T-cell (primary cell): ENCODE data around the gene ZBTB40. TPM values are rescaled to one million over a fixed set of nuclear protein-coding genes. Genes with fewer than 3 reads are reported as not detected.

Experiments
- ATAC-seq, 4 experiments: fragments of 200-7000 bp in 3 of 4; fragments of 150-1000 bp in 1 of 4; cut with Tn5 transposase; replicated peaks in 1 of 4; 1 replicate in 3 of 4; 2 replicates in 1 of 4; pipeline ENCODE4 v1.10.0; 2021; ENCODE audit warnings: moderate library complexity in 3 of 4, mild to moderate bottlenecking in 2 of 4, moderate number of reproducible peaks in 1 of 4
- CTCF ChIA-PET, 2 donors: fragments of 300-600 bp; sonication (Branson Sonifier 250); formaldehyde crosslinking; loops; one replicate each; lab custom pipeline; 2022; ENCODE audit warnings: antibody characterized with exemption in 2 of 2; lab: Charles Lee
- POLR2A ChIA-PET, 2 donors: fragments of 300-600 bp; sonication (Branson Sonifier 250); formaldehyde crosslinking; loops; one replicate each; lab custom pipeline; 2022; ENCODE audit warnings: antibody characterized with exemption in 2 of 2; lab: Charles Lee
- DNase-seq, 35 experiments: peaks; one replicate each; pipeline versions ENCODE4 v3.0.0 to v3.0.0-alpha.2; 2013 to 2023
- H3K27ac ChIP-seq: one replicate; pipeline ENCODE4 v1.5.1; 2013; ENCODE audit warnings: low read length
- H3K27me3 ChIP-seq, 2 experiments: replicated peaks in 1 of 2; 1 replicate in 1 of 2; 2 replicates in 1 of 2; pipeline versions ENCODE4 v1.6.1 to v1.7.0; 2013; ENCODE audit warnings: low read length in 1 of 2, mixed read lengths in 1 of 2; ENCODE audit not compliant: control insufficient read depth in 2 of 2, insufficient read depth in 2 of 2; ENCODE audit errors: extremely low read depth in 1 of 2
- H3K36me3 ChIP-seq, 2 donors: 1 replicate in 1 of 2; 2 replicates in 1 of 2; pipeline versions ENCODE4 v1.6.1 to v1.7.0; 2013; ENCODE audit warnings: low read length in 1 of 2; ENCODE audit not compliant: control insufficient read depth in 2 of 2, insufficient read depth in 1 of 2; ENCODE audit errors: extremely low read depth in 1 of 2
- H3K4me1 ChIP-seq, 2 experiments: 1 replicate in 1 of 2; 2 replicates in 1 of 2; pipeline versions ENCODE4 v1.6.1 to v1.7.0; 2013; ENCODE audit warnings: low read length in 2 of 2, mixed read lengths in 1 of 2; ENCODE audit not compliant: insufficient read depth in 2 of 2, control insufficient read depth in 1 of 2; ENCODE audit errors: extremely low read depth in 1 of 2
- H3K4me3 ChIP-seq, 2 donors: 1 replicate in 1 of 2; 2 replicates in 1 of 2; pipeline versions ENCODE4 v1.5.1 to v1.7.0; 2013; ENCODE audit warnings: mild to moderate bottlenecking in 2 of 2, low read length in 1 of 2, moderate library complexity in 1 of 2; ENCODE audit not compliant: control insufficient read depth in 1 of 2; ENCODE audit errors: extremely low read depth in 1 of 2
- H3K9me3 ChIP-seq: 2 replicates; pipeline ENCODE4 v1.7.0; 2013
- H3K27ac Mint-ChIP-seq, 2 donors: one replicate each; pipeline ENCODE4 v1.8.0; 2020 to 2021; ENCODE audit warnings: mild to moderate bottlenecking in 2 of 2, mixed read lengths in 2 of 2
- H3K27me3 Mint-ChIP-seq, 2 donors: one replicate each; pipeline ENCODE4 v1.8.0; 2021 to 2022; ENCODE audit warnings: mixed read lengths in 2 of 2
- H3K36me3 Mint-ChIP-seq: one replicate; pipeline ENCODE4 v1.8.0; 2021; ENCODE audit warnings: mixed read lengths
- H3K4me1 Mint-ChIP-seq, 3 donors: one replicate each; pipeline ENCODE4 v1.8.0; 2020 to 2022; ENCODE audit warnings: mixed read lengths in 3 of 3, mild to moderate bottlenecking in 1 of 3
- H3K4me3 Mint-ChIP-seq, 3 donors: one replicate each; pipeline ENCODE4 v1.8.0; 2020 to 2022; ENCODE audit warnings: mild to moderate bottlenecking in 3 of 3, mixed read lengths in 3 of 3, moderate library complexity in 3 of 3
- H3K9me3 Mint-ChIP-seq, 3 donors: one replicate each; pipeline ENCODE4 v1.8.0; 2020 to 2022; ENCODE audit warnings: mixed read lengths in 3 of 3
- WGBS: methylation state at CpG from one replicate; pipeline ENCODE4 v1.1.5; 2013; ENCODE audit warnings: missing lambda C conversion rate; ENCODE audit not compliant: insufficient coverage; 5-methylcytosine and 5-hydroxymethylcytosine counted together
- total RNA-seq, 35 experiments: library from RNA in 6 of 35; stranded (reverse) in 6 of 35; fragments of 120-200 nt in 1 of 35; gene quantifications; one replicate each; pipeline versions ENCODE4 v1.2.1 to v1.2.4 and lab custom pipeline; 2013 to 2026

Gene ZBTB40
- total RNA-seq, 5 donors from 2014 or later (not counting 1 experiment from before 2014, with no cell fraction given): 42.6 to 62.9 (median 54.1) TPM

- DNase-seq (no peak), ATAC-seq (no peak)
- no peaks in the 10 kb centered on the region for H3K9me3 Mint-ChIP-seq
- CTCF ChIA-PET: no interaction called here
- Histone ChIP-seq H3K27me3 (peaks cover 0 to 28% of the 10 kb centered on the region in 2 experiments), H3K9me3 (no peaks in the 10 kb centered on the region), H3K4me1 (no peaks in the 10 kb centered on the region), H3K4me3 (no peak overlapping the region), H3K36me3 (no peaks in the 10 kb centered on the region), H3K27ac (no peak overlapping the region)
- H3K27me3 Mint-ChIP-seq: peaks cover 18 to 31% of the 10 kb centered on the region in 2 donors
- POLR2A ChIA-PET: no interaction called here
- no peak overlapping the region for H3K27ac Mint-ChIP-seq
- no peak overlapping the region for H3K4me3 Mint-ChIP-seq
- no peaks in the 10 kb centered on the region for H3K36me3 Mint-ChIP-seq
- 83% methylated on average over 2 of the region's 3 CpGs for WGBS
- H3K4me1 Mint-ChIP-seq: no peaks in the 10 kb centered on the region
These were observed 41.2 kb upstream of the ZBTB40 start for GRCh38 chr1:22410401-22410800.

DNA sequence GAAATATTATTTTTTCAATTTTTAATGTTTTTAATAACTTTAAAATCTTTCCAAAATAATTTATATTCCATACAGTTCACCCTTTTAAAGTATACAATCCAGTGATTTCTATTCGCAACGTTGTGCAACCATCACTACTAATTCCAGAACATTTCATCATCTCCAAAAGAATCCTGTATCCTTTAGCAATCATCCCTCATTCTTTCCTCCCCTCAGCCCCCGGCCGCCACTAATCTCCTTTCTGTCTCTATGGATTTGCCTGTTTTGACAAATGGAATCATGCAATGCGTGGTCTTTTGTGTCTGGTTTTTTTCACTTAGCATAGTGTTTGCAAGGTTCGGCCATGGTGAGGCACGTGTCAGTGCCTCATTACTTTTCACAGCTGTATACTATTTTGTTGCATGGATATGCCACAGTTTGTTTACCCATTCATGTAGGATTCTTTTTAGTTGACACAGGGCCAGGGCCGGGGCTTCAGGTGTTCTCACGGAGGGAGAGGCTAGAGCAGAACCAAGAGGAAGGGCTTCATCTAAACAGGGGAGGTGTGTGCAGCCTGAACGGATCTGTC is 40.6 kb upstream of the ZBTB40 start:
- CTCF ChIA-PET: interaction anchor here in 1 of 2 donors (0.6 kb wide), 1 partner anchor 724 kb away, joined by 3 read pairs; no protein-coding TSS in a partner anchor
- no peak overlapping the region for H3K27ac ChIP-seq
- POLR2A ChIA-PET: no interaction called here
- H3K4me1 ChIP-seq: no peaks in the 10 kb centered on the region
- ATAC-seq: no peak
- no peaks in the 10 kb centered on the region for H3K36me3 ChIP-seq
- no peak overlapping the region for H3K27ac Mint-ChIP-seq
- no peaks in the 10 kb centered on the region for H3K9me3 Mint-ChIP-seq
- H3K9me3 ChIP-seq: no peaks in the 10 kb centered on the region
- no peak for DNase-seq
- no peaks in the 10 kb centered on the region for H3K4me1 Mint-ChIP-seq
- peaks cover 0 to 30% of the 10 kb centered on the region in 2 experiments for H3K27me3 ChIP-seq
- no peaks in the 10 kb centered on the region for H3K36me3 Mint-ChIP-seq
- H3K27me3 Mint-ChIP-seq: peaks cover 18 to 31% of the 10 kb centered on the region in 2 donors
- H3K4me3 Mint-ChIP-seq: no peak overlapping the region
- WGBS: 89% methylated on average over 4 of the region's 10 CpGs
- no peak overlapping the region for H3K4me3 ChIP-seq

DNA sequence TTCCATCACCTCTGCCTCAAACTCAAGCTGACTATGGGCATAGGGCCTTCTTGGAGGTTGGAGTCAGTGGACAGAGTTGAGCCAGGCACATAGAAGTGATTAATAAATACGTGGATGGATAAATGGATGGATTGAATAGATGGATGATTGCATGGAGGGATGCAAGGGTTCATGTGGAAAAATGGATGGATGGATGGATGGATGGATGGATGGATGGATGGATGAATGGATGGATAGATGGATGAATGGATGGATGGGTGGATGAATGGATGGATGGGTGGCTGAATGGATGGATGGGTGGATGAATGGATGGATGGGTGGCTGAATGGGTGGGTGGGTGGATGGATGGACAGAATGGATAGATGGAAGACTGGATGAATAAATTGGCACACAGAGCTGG is 40.1 kb upstream of the ZBTB40 start:
- Mint-ChIP-seq H3K36me3 (no peaks in the 10 kb centered on the region), H3K4me3 (no peak overlapping the region), H3K4me1 (peaks cover under 1% of the 10 kb centered on the region in 3 donors), H3K27ac (no peak overlapping the region), H3K27me3 (peaks cover 18 to 31% of the 10 kb centered on the region in 2 donors), H3K9me3 (no peaks in the 10 kb centered on the region)
- Histone ChIP-seq H3K27ac (no peak overlapping the region), H3K36me3 (no peaks in the 10 kb centered on the region), H3K4me3 (no peak overlapping the region), H3K4me1 (peaks cover 0 to 2% of the 10 kb centered on the region in 2 experiments), H3K9me3 (no peaks in the 10 kb centered on the region), H3K27me3 (peaks cover 0 to 29% of the 10 kb centered on the region in 2 experiments)
- WGBS: 73% methylated on average over 1 of the region's 1 CpG
- no peak for DNase-seq
- ATAC-seq: no peak
- POLR2A ChIA-PET: no interaction called here
- CTCF ChIA-PET: interaction anchor here in 1 of 2 donors (0.6 kb wide), 1 partner anchor 725 kb away, joined by 3 read pairs; no protein-coding TSS in a partner anchor

DNA sequence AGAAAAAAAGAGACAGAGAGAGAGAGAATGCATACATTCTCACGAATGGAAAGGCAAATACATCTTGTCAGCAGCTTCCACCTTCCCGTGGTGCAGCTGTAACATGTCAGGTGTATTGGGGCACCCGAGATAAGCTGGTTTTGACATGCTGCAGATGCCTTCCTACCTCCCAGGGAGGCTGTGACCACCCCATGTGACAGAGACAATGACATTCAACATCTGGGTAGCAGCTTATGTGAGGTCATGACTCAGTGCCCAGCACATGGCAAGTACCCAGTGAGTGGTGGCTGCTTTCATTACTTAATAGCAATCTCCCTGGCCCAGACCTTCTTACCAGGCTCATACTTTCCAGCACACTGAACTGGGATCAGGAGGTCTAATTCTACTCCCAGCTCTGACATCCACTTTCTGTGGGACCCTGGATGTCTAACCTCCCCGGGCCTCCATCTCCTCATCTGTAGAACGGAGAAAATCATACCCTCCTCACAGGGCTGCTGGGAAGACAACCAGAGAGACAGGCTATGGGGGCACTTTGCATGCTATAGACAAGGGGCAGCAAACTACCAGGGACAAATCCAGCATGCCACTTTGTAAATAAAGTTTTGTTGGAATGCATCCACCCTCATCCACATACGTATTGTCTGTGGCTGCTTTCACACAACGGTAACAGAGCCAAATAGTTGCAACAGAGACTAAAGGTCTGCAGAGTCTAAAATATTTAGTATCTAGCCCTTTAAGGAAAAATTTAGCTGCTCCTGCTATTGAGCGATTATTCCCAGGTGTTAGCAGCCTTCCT is 38.5 kb upstream of the ZBTB40 start:
- ATAC-seq: no peak
- no peaks in the 10 kb centered on the region for H3K9me3 ChIP-seq
- Mint-ChIP-seq H3K36me3 (no peaks in the 10 kb centered on the region), H3K27ac (no peak overlapping the region), H3K27me3 (peaks cover 25% of the 10 kb centered on the region in 2 donors), H3K9me3 (no peaks in the 10 kb centered on the region), H3K4me3 (no peak overlapping the region), H3K4me1 (peaks cover 2 to 5% (median 3%) of the 10 kb centered on the region in 3 donors)
- peaks cover 0 to 5% of the 10 kb centered on the region in 2 experiments for H3K4me1 ChIP-seq
- H3K36me3 ChIP-seq: no peaks in the 10 kb centered on the region
- peaks cover 0 to 38% of the 10 kb centered on the region in 2 experiments for H3K27me3 ChIP-seq
- POLR2A ChIA-PET: no interaction called here
- CTCF ChIA-PET: interaction anchor here in 1 of 2 donors (0.7 kb wide), 1 partner anchor 1196 kb away, joined by 3 read pairs; no protein-coding TSS in a partner anchor
- no peak overlapping the region for H3K27ac ChIP-seq
- H3K4me3 ChIP-seq: no peak overlapping the region
- DNase-seq: no peak
- 71% methylated on average over 5 of the region's 8 CpGs for WGBS

- H3K4me1 Mint-ChIP-seq: peaks cover 2 to 7% (median 3%) of the 10 kb centered on the region in 3 donors
- ATAC-seq: no peak
- ChIA-PET POLR2A (no interaction called here), CTCF (no interaction called here)
- no peak overlapping the region for H3K4me3 Mint-ChIP-seq
- DNase-seq: no peak
- no CpG with 5 or more reads among the region's 1 CpG for WGBS
- H3K27me3 Mint-ChIP-seq: peaks cover 27 to 28% of the 10 kb centered on the region in 2 donors
- no peaks in the 10 kb centered on the region for H3K36me3 Mint-ChIP-seq
- Histone ChIP-seq H3K27me3 (peaks cover 0 to 42% of the 10 kb centered on the region in 2 experiments), H3K9me3 (no peaks in the 10 kb centered on the region), H3K27ac (no peak overlapping the region), H3K4me3 (no peak overlapping the region), H3K36me3 (no peaks in the 10 kb centered on the region), H3K4me1 (peaks cover 0 to 5% of the 10 kb centered on the region in 2 experiments)
- no peaks in the 10 kb centered on the region for H3K9me3 Mint-ChIP-seq
- H3K27ac Mint-ChIP-seq: no peak overlapping the region
These were observed 37.9 kb upstream of the ZBTB40 start for GRCh38 chr1:22413799-22414198.

GRCh38 chr1:22414244-22414751 is 37.4 kb upstream of the ZBTB40 start:
- Mint-ChIP-seq H3K4me1 (peaks cover 2 to 11% (median 3%) of the 10 kb centered on the region in 3 donors), H3K27ac (no peak overlapping the region), H3K36me3 (no peaks in the 10 kb centered on the region), H3K4me3 (no peak overlapping the region), H3K9me3 (no peaks in the 10 kb centered on the region), H3K27me3 (peaks cover 32 to 33% of the 10 kb centered on the region in 2 donors)
- ATAC-seq: no peak
- no peaks in the 10 kb centered on the region for H3K9me3 ChIP-seq
- peaks cover 0 to 5% of the 10 kb centered on the region in 2 experiments for H3K4me1 ChIP-seq
- no peak overlapping the region for H3K27ac ChIP-seq
- POLR2A ChIA-PET: no interaction called here
- H3K27me3 ChIP-seq: peaks cover 0 to 43% of the 10 kb centered on the region in 2 experiments
- H3K36me3 ChIP-seq: no peaks in the 10 kb centered on the region
- CTCF ChIA-PET: no interaction called here
- 74% methylated on average over 8 of the region's 11 CpGs for WGBS
- no peak overlapping the region for H3K4me3 ChIP-seq
- DNase-seq: no peak
